HL-60 (cell line): Measurements from ENCODE around the gene HRH1.

Experiments used
- CTCF ChIP-seq: IDR thresholded peaks from one replicate; pipeline ENCODE4 v1.5.1; 2011; ENCODE audit warnings: low read length, control low read depth, inconsistent platforms; ENCODE audit not compliant: insufficient read depth
- GABPA ChIP-seq: IDR thresholded peaks from 2 replicates; pipeline ENCODE4 v1.6.1; 2012; ENCODE audit warnings: low read depth
- POLR2AphosphoS5 ChIP-seq: IDR thresholded peaks from 2 replicates; pipeline ENCODE4 v1.6.1; 2012; ENCODE audit warnings: low read depth

GRCh38 chr3:11164607-11165006 lies 10.3 kb downstream of the HRH1 start:
- TF ChIP-seq CTCF (no peak), POLR2AphosphoS5 (no peak), GABPA (no peak)
